ENCODE data around the gene ACAD9. TPM values are rescaled to one million over a fixed set of nuclear protein-coding genes. Genes with fewer than 3 reads are reported as not detected.

The ACAD9 gene
- total RNA-seq, 1 donor from 2014 or later: 32.7 TPM

DNA sequence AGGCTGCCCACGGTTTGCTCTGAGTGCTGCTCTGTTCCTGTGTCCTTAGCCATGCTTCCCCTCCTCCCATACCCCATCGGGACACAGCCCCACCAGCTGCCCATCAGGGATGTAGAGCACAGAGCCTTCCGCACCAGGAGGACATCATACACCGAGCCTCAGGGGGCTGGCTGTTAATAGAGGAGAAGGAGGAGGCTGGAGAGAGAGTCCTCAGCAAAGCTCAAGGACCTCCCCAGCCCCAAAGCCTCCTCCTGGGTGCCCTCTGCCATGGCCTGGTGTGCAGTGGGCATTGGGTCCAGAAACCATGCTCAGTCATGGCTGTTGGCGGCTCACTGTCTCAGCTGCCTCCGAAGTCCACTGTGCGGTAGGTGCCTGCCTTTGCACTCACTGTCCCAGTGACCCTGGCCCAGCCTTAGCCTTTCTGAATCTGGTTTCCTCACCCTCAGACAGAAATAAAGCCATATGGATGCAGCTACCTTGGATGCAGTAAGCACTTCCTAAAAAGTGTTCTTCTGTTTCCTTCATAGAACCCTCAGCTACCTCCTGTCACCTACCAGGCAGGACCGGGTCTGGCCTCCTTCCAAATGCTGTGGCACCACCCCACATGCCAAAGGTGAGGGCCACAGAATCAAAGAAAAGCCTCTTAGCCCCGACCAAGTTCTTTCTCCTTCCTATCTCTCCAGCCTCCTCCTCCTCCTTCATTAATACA is 53.9 kb downstream of the ACAD9 start:
- DNase-seq (ENCODE audit: low read depth in 2 of 2): no peak

DNA sequence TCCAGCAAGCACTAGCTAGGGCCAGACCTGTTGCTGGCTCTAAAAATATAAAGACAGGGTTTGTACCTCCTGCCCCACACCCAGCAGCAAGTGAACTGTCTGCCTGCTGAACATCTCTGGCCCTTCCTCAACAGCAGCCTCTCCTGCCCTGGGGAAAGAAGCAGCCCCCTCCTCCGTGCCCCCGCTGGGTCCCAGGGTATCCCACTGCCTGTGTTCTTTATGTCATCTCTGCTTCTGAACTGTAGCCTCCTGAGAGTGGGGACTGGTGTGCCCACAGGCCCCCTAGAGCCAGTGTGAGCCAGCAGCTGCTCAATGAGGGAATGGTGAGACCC is 54.5 kb downstream of the ACAD9 start:
- no peak for DNase-seq (ENCODE audit: low read depth in 2 of 2)

DNA sequence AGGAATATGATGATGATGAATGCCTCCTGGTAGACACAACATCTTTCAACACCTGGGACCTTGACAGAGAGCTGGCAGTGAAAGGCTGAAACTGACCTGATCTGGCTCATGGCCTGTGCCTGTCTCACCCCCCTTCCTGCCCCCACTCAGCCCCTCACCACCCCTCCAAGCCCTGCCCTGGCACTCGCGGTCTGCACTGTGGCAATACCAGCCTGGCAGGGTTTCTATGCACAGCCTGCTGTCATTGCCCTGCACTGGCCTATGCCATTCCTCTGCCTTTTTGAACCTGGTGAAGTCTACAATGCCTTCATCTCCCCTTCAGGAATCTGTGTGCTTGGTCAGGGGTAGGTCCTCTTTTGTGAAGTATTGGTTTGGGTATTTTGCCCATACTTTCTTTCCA is 56.5 kb downstream of the ACAD9 start:
- no peak for DNase-seq (ENCODE audit: low read depth in 2 of 2)

DNA sequence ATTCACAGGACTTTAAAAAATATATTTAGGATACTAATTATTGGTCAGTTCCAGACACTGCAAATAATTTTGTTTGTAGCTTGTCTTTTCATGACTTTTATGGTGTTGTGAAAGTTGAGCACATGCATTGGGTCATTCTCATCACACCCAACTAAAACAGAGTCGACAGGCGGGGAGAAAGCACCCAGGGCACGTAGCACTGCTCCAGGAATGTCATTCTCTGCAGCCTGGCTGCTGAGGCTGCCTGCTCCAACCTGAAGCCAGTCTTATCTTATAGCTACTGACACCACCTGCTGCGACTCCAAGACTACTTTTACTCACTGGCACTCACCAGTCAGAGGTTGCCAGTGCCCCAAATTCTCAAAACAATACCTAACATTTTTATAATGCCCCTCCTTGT is 56.9 kb downstream of the ACAD9 start:
- DNase-seq (ENCODE audit: low read depth in 2 of 2): no peak

DNA sequence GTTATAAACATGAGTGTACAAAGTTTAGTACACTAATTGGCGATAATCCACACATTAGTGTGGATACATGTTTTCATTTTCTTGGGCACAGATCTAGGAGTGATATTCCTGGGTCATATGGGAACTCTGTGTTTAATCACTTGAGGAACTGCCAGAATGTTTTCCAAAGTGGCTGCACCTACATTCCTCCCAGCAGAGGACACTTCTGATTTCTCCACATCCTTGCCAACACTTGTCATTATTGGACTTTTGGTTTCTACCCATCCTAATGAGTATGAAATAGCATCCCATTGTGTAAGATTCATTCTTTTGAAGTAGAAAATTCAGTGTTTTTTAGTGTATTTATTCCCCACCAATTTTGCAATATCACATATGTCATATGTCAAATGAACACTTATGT is 60.8 kb downstream of the ACAD9 start:
- DNase-seq (ENCODE audit: low read depth in 2 of 2): no peak

DNA sequence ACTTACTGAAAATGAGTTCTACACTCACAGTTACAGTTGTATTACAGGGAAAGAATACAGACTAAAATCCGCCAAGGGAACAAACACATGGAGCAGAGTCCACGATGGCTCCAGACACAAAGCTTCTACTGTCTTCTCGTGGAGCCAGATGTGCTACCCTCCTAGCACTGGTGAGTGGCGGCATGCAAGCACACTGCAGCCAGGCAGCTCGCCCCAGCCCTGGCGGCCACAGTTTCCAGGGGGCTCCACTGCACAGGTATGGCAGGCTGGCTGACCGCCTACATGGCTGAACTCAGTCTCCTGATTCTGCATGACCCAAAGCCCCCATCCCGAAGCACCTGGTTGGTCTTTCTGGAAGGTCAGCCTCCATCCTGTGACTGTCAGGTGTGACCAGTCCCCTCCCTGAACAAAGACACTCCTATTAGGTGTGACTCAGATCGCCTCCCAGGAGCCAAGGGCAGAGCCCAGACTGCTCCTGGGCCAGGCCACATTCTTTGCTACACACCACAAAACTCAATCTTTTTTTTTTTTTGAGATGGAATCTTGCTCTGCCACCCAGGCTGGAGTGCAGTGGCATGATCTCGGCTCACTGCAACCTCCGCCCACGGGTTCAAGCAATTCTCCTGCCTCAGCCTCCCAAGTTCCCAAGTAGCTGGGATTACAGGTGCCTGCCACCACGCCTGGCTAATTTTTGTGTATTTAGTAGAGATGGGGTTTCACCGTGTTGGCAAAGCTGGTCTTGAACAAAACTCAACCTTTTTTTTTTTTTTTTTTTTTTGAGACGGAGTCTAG is 62.9 kb downstream of the ACAD9 start:
- DNase-seq (ENCODE audit: low read depth in 2 of 2): no peak

DNA sequence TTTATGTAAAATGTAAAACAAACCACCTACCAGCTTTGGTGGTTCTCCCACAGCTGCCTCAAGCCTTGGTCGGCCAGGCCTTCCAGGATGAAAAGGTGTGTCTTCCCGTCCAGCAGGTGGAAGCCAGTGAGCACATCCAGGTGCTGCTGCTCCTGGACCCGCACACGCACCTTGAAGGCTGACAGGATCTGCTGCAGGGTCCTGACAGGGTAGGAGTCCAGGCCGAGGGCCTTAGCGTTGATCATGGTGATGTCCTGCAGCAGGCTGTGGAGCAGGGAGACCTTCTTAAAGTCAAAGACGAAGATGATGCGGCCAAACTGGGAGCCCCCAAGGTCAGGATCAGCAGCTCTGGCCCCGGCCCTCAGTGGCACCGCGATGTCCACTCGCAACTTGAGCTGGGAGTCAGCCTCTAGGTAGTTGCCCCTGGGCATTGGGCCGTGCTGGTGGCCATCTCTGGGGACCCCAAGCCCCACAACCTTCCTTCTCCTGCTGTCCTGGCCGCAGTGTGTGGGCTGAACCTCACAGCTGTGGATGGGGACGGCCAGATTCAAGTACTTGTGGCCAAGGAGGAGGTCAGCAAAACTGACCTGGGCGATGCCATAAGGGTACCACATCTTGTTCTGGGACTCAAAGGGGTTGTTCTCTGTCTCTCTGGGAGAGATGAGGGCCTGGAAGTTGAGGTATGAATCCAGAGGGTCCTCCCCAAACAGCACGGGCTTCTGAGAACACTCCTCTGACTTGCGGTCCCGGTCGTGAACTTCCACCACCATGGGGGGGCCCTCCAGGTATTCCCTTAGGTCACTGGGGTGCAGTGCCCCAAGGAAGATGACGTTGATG is 65.8 kb downstream of the ACAD9 start:
- DNase-seq (ENCODE audit: low read depth in 2 of 2): no peak

DNA sequence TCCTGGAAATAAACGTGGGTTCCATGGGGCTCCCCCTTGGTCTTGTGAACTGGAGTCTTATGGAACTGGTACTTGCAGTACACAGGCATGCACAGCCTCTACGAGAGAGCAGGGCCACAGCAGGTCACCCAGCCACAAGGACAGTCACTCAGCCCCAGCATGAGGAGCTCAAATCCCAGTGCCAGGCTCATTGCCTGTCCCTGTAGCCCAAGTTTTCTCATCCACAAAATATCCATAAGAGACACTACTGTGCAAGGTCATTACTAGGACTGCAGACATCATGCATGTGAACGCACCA is 66.4 kb downstream of the ACAD9 start:
- no peak for DNase-seq (ENCODE audit: low read depth in 2 of 2)

DNA sequence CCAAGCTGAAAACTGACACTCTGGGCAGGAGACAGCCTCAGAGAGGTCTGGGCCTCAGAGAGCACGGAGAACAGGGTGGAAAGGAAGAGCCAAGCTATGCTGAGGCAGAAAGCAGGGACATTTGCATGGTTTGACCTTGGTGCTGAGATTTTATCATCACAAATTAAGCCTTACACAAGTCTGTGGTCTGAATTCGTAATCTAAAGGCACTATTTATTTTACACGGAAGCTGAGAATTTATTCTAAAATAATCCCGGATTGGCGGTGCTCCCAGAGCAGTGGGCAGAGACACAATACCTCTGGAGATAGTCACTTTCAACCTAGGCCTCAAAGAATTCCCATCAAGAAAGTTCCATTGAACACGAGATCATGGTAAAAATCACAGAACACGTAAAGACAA is 67.0 kb downstream of the ACAD9 start:
- no peak for DNase-seq (ENCODE audit: low read depth in 2 of 2)

DNA sequence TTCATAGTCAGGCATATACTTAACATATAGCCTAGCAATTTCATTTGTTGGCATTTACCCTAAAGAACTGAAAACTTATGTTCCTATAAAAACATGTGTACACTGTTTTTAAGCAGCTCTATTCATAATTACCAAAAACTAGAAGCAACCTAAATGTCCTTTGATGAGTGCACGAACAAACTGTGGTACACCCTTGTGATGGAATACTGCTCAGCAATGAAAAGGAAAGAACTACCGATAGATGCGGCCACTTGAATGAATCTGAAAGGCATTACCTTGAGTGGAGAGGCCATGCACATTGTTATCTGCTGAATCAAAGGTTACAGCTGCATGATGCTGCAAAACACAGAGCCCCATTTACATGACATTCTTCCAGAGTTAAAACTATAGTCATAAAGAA is 69.7 kb downstream of the ACAD9 start:
- DNase-seq (ENCODE audit: low read depth in 2 of 2): no peak

DNA sequence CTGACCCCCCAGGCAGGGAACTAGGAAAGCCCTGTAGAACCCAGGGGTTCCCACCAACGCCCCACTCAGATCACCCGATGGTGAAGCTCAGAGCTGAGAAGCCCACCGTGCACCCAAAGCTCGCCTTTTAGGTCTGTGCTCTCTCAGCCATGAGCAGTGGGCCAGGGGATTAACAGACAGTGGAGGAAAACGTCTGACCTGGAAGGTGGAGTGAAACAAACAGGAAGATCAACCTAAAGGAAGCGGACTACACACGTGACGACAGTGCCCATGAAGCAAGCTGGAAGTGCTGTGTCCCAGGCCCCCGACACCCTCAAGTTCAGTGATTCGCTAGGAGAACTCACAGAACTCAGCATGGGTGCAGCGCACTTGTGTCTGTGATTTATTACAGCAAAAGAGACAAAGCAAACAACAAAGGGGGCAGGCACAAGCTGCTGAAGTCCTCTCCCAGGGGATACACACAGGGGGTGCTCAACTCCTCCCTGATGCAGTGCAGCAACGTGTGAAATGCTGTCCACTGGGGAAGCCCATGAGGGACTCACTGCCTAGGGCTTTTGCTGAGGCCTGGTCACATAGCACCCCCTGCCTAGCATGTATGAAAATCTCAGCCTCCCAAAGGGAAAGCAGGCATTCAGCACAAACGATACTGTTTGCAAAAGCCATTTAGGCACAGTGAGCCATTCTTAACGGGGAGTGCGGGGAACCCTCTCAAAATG is 71.0 kb downstream of the ACAD9 start:
- DNase-seq (ENCODE audit: low read depth in 2 of 2): peak; percentile 71 to 87

DNA sequence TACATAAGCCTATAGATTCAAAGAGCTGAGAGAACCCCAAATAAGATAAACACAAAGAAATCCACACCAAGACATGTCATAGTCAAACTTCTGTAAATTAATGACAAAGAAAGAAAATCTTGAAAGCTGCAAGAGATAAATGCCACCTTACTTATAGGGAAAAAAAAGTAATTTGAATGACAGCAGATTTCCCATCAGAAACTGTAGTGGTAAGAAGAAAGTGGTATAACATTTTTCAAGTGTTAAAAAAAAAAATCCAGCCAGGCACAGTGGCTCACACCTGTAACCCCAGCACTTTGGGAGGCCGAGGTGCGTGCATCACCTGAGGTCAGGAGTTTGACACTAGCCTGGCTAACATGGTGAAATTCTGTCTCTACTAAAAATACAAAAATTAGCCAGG is 77.0 kb downstream of the ACAD9 start:
- no peak for DNase-seq (ENCODE audit: low read depth in 2 of 2)

Other genes starting within 250 kb of the ACAD9 start
- 378 and 477 TPM in 2 replicates for gene RPN1, start 228.8 kb upstream of the ACAD9 start, total RNA-seq
- gene RAB7A, start 153.4 kb upstream of the ACAD9 start, total RNA-seq: 31.8 and 47.4 TPM in 2 replicates
- 0.51 and 1.0 TPM in 2 replicates for gene CFAP92, start 114.5 kb downstream of the ACAD9 start, total RNA-seq
- 2.7 and 9.0 TPM in 2 replicates for gene EFCC1, start 121.7 kb downstream of the ACAD9 start, total RNA-seq
- gene GP9, start 181.2 kb downstream of the ACAD9 start, total RNA-seq: not detected in 2 replicates
- 55.6 and 95.2 TPM in 2 replicates for gene RAB43, start 242.2 kb downstream of the ACAD9 start, total RNA-seq

All from dermis microvascular lymphatic vessel endothelial cell (primary cell).